Brain microvascular endothelial cell (primary cell): Measurements from ENCODE around the gene TOP2B.

ENCODE experiments used
- DNase-seq: peaks from one replicate; pipeline ENCODE4 v3.0.0-alpha.2; 2020
- H3K27ac ChIP-seq: fragments of 250-450 bp; sonication (Bioruptor Pico); 2 replicates; pipeline ENCODE4 v1.5.1; 2020; ENCODE audit warnings: mild to moderate bottlenecking, moderate library complexity
- H3K27me3 ChIP-seq: fragments of 250-450 bp; sonication (Bioruptor Pico); replicated peaks from 2 replicates; pipeline ENCODE4 v1.5.1; 2020; ENCODE audit warnings: mild to moderate bottlenecking
- H3K36me3 ChIP-seq: fragments of 250-450 bp; sonication (Bioruptor Pico); replicated peaks from 2 replicates; pipeline ENCODE4 v1.5.1; 2020; ENCODE audit warnings: mild to moderate bottlenecking
- H3K4me3 ChIP-seq: 2 replicates; pipeline ENCODE4 v1.5.1; 2011; ENCODE audit warnings: low read depth, mild to moderate bottlenecking, control low read depth, low read length, moderate library complexity
- CTCF ChIP-seq: IDR thresholded peaks from 2 replicates; pipeline ENCODE4 v1.5.1; 2011; ENCODE audit warnings: low read depth, mild to moderate bottlenecking, moderate library complexity, low read length, control low read depth, inconsistent platforms; ENCODE audit errors: missing control alignments
- in situ Hi-C: cut with HindIII; loops from 2 replicates; pipeline ENCODE4 v1.10.0; 2017; ENCODE audit warnings: low sequenced_read_pairs, low pct_ligation_motif_present

Gene TOP2B

DNA sequence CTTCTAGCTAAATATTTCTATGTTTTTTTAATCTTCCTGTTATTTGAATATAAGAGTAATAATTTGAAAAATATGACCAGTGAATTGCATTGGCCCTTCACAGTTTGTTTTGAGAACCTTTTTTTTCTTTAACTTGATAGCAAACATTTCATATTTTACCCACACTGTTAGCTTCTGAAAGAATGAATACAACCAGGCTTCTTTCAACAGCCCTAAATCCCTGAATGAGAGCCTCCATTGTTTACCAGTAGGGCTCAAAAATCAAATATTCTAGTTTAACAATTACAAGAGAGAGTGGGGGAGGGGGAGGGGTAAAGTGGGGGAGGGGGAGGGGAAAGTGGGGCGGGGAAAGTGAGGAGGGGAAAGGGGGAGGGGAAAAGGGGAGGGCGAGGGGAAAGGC, 14.5 kb upstream of the TOP2B start:
- H3K4me3 ChIP-seq, result no peak overlapping the region
- H3K27ac ChIP-seq, result no peak overlapping the region
- in situ Hi-C loops, result no loop called here
- DNase-seq, result no peak
- TF ChIP-seq CTCF, result no peak
- no peaks in the 10 kb centered on the region for H3K27me3 ChIP-seq
- no peaks in the 10 kb centered on the region for H3K36me3 ChIP-seq

GRCh38 chr3:25678581-25678980, 13.9 kb upstream of the TOP2B start:
- no peak for DNase-seq
- H3K4me3 ChIP-seq, result no peak overlapping the region
- no peak for TF ChIP-seq CTCF
- no peak overlapping the region for H3K27ac ChIP-seq
- H3K36me3 ChIP-seq, result no peaks in the 10 kb centered on the region
- no peaks in the 10 kb centered on the region for H3K27me3 ChIP-seq
- in situ Hi-C loops, result no loop called here

- DNase-seq, result no peak
- in situ Hi-C loops, result no loop called here
- TF ChIP-seq CTCF, result no peak
- Histone ChIP-seq H3K27me3 (no peaks in the 10 kb centered on the region), H3K4me3 (no peak overlapping the region), H3K27ac (no peak overlapping the region), H3K36me3 (no peaks in the 10 kb centered on the region)
Measured at GRCh38 chr3:25677121-25677520, 12.4 kb upstream of the TOP2B start.

DNA sequence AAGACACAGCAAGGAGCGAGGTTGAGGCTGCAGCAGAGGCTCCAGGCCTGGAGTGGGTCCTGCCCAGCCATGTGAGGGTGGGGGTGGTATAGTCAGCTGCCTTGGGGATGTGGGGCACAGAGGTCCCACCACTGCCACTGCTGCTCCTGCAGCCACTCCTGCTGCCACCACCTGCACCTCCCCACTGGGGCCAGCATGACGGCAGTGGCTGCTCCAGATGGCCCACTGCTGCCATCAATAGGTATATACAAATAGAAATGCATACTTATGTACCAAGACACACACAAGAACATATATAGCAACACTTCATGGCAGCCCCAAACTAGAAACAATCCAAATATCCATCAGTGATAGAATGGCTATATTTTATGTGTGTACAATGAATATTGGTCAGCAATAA, 10.0 kb upstream of the TOP2B start:
- TF ChIP-seq CTCF, result no peak
- in situ Hi-C loops, result no loop called here
- H3K36me3 ChIP-seq, result no peaks in the 10 kb centered on the region
- DNase-seq, result no peak
- H3K27me3 ChIP-seq, result no peaks in the 10 kb centered on the region
- H3K4me3 ChIP-seq, result no peak overlapping the region
- H3K27ac ChIP-seq, result no peak overlapping the region

DNA sequence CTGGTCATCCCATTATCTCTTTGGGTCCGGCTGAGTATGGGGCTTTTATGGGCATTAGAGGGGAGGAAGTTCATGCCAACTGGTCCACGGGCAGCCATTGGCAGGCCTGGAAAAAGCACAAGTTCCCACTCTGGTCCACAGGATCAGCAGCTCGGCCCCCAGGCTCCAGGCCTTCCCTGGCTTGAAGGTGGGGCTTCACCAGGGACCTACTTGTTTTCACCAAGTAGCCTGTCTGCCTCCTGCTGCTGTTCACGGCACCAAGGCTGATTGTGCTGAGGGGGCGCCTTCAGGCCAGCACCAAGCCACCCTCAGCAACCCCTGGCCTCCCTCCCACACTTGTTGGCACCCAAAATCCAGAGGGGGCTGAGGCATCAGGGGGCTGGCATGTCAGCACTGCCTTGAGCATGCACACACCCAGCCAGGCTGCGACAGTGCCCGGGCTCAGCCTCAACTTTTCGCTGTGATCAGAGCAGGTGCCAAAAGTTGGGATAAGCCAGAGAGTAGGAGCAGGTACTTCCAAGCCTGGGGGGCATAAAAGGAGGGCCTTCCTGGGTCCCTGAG, 9.1 kb upstream of the TOP2B start:
- no peak for DNase-seq
- Histone ChIP-seq H3K27me3 (no peaks in the 10 kb centered on the region), H3K36me3 (no peaks in the 10 kb centered on the region), H3K27ac (no peak overlapping the region), H3K4me3 (no peak overlapping the region)
- in situ Hi-C loops, result no loop called here
- no peak for TF ChIP-seq CTCF
